SKM-1 treated with dmso at 0.1 percent for 144 hours (cell line): Measurements from ENCODE around the gene TMEM164.
A peak's percentile ranks its signal among the peaks of the same experiment; 100 is the strongest.
"Not testable (repeated sequence)": the region's sequence is repeated elsewhere in the genome, so short reads cannot be mapped to it uniquely, and the experiment has no call there.

Experiments used
- DNase-seq: peaks from one replicate; lab custom pipeline; 2025; ENCODE audit not compliant: unreplicated experiment; lab: John Stamatoyannopoulos, UW

Gene TMEM164

DNA sequence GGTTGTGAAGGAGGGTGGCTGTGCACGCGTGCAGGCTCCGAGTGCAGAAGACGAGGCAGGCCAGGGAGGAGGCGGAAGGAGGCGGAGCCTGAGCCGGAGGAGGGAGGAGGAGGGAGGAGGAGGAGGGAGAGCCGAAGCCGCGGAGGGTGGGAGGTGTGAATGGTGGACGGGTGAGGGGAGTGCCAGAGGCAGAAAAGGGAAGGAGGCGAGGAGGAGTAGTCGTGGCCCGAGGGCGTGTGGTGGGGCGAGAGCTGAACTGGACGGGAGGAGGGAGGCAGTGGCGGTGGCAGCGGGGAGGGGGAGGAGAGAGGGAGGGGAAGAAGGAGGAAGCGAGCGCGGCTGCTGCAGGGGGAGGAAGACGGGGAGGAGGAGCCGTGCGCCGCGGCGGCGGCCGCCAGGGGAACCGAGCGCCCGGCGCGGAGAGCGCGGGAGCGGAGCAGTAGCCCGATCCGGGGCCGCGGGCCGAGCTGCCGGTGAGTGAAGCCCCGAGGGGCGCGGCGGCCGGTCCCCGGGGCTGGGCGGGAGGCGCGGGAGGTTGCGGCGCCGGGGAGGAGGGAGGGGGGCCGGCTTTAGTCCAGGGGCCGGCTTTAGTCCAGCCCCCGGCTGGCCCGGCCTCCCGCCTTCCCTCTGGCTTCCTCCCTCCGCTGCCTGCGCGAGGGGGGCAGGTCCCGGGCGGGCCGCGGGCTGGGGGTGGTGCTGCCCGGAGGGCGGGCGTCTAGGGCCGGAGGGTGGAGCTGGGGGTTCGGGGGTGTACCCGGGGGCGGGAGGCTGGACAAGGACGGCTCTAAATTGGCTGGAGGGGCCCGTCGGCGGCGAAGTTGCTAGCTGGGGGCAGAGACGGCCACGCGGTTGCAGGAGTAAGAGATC is at the start of gene TMEM164:
TMEM164 (plus strand) TSS at position 815 of the 867 bp plus-strand sequence. CDS start 661 bp downstream, outside the sequence.
- DNase-seq = peak; percentile 90

DNA sequence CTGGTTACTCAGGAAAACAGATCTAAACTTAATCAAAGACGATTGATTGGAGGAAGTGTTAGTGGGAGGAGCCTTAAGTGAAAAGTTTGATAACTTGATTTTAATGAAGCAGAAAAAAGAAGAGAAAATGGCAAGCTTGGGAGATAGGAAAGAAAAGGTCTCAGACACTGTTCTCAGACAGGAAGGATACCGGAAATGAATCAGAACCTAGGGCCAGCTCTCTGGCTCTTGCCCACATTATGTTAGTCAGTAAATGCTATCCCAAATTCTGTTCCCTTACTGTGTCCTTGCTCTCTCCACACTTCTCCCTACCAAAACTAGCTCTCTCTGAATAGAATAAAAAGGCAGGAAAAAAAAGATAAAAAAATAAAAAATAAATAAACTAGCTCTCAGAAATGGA is 48.6 kb upstream of the TMEM164 start:
- no peak for DNase-seq

DNA sequence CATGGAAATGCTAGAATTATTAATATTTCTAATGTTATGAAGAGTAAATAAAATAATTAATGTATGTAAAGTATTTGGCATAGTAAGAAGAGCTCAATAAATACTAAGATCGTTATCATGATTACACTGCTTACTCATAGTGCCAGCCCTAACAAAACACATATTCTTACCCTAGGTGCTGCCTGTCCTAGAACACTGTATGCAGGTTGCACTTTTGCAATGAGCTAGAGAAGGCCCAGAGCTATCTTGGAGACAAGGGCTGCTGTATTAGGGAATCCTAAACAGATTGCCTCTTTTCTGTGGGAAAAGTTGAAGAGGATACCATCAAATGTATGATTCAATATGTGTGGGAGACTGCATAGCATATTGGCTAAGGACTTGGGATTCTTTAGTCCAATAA is 48.0 kb upstream of the TMEM164 start:
- no peak for DNase-seq

DNA sequence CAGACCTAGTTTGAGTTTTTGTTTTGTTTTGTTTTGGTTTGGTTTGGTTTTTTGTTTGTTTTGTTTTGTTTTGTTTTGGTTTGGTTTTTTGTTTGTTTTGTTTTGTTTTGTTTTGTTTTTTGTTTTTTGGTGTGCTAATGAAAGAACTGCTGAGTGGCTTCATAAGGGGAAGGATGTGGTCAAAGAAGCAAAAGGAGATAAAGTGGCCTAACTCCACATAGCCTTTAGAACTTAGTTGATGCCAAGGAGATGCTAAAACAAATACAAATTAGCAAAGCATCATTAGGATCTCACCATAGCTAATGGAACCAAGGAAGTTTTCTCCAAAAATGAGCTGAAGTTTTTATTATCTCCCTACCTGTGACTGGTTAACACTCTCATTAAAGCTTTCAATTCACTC is 44.6 kb upstream of the TMEM164 start:
- DNase-seq = no peak

DNA sequence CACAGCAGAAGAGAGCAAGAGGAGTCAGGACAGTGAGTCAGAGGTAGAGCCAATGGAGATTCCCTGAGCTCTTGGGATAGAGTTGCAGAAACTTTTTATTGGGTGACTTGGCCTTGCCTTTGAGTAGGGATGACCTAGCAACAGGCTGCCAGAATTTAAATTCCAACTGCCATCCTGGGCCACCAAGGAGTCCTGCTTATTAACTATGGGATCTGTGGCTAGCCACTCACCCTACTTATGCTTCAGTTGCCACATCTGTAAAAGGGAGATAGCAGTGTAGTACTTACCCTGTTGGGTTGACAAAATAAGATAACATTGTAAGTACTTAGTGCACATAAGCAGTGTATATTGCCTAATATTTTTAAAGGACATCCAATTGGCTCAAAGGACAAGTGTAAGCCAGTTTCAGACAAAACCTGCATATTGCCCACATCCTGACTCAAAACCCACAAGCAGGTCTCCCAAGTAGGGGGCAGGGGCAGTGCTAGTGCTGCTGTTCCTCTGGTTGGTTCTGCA is 43.5 kb upstream of the TMEM164 start:
- DNase-seq = peak; percentile 4

DNA sequence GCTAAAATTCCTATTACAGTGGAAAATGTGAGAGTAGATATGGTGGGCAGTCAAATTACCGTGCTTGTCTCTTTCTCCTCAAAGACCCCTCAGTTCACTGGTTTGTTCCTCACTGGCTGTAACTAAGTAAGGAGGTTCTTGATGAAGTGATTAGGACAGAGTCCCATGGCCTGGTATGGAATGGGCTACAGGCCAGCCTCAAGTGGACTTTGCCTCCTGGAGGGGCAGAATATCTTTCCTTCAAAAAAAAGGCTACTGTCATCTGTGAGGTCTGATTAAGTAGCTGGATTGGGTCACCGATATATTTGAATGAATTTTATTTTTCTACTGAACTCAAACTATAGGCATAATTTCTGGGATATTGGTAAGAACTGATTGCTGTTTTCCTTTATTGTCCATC is 38.5 kb upstream of the TMEM164 start:
- DNase-seq = no peak

DNA sequence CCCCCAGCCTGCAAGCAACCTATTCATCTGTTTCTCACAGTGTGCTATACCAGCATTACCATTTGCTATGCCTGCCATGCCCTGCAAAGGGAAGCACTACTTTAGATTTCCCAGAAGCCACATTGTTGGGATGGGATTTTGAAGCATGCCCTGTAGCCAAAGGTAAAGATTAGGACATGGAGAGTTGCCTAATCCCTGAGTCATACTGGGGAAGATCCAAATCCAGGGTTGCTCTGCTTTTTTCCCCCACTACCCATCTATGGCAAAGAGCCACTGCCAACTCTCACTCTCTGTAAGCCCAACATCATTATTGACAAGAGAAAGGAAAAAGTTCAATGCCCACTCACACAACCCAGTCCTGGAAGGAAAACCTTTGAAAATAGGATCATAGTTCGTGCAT is 36.7 kb upstream of the TMEM164 start:
- no peak for DNase-seq

DNA sequence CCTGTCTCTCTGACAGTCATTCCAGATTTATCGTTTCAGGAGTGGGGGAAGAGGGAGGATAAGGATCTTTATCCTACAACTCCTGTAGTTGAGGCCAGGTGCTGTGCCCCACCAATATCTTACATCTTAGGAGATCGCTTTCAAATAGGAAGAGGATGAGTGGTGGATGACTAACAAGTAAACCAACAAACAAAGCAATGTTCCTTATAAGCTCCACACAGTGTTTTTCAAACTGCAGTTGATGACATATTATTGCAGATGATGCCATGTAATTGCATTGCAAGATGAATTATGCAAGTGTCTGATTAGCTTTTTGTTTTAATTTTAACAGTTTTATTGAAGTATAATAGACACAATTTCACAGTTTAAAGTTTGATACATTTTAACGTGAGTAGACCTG is 35.8 kb upstream of the TMEM164 start:
- no peak for DNase-seq

DNA sequence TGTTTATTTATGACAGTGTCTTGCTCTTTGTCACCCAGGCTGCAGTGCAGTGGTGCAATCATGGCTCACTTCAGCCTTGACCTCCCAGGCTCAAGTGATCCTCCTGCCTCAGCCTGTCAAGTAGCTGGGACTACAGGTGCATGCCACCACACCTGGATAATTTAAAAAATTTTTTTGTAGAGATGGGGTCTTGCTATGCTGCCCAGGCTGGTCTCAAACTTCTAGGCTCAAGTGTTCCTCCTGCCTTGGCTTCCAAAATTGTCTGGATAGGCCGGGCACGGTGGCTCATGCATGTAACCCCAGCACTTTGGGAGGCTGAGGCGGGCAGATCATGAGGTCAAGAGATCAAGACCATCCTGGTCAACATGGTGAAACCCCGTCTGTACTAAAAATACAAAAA is 32.1 kb upstream of the TMEM164 start:
- DNase-seq = not testable (repeated sequence)

DNA sequence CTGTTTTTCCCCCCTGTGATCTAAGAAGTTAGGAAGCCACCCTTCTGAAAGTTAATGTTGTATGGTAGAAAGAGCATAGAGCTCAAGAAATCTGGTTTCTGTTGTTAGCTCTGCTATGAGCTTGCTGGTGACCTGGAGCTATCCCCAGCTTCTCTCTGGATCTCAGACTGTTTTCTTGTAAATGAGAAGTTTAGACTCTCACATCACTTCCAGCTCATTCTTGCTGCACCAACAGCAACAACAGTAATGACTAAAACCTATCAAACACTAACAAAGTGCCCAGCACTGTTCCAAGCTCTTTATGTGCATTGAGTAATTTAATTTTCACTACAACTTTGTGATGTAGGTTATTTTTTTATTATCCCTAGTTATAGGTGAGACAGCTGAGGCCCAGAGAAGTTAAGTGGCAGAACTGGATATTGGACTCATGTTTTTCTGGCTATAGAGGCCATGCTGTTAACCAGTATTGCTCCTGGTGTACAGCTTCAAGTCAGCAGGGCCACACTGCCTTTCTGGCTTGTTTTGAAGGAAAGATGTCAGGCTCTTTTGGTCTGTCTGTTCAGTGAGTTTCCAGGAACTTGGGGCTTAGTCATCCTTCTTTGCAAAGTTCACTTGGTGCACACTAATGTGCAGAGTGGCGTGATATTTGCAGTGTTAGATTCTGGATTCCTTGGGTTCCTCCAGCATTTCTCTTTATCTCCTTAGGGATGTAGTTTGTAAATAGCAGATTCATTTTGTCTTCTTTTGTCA is 27.8 kb upstream of the TMEM164 start:
- DNase-seq = no peak

DNA sequence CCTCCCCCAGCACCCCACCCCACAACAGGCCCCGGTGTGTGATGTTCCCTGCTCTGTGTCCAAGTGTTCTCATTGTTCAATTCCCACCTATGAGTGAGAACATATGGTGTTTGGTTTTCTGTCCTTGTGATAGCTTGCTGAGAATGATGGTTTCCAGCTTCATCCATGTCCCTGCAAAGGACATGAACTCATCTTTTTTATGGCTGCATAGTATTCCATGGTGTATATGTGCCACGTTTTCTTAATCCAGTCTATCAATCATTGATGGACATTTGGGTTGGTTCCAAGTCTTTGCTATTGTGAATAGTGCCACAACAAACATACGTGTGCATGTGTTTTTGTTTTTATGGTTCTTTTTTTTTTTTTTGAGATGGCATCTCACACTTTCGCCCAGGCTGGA is 17.7 kb upstream of the TMEM164 start:
- DNase-seq = not testable (repeated sequence)

DNA sequence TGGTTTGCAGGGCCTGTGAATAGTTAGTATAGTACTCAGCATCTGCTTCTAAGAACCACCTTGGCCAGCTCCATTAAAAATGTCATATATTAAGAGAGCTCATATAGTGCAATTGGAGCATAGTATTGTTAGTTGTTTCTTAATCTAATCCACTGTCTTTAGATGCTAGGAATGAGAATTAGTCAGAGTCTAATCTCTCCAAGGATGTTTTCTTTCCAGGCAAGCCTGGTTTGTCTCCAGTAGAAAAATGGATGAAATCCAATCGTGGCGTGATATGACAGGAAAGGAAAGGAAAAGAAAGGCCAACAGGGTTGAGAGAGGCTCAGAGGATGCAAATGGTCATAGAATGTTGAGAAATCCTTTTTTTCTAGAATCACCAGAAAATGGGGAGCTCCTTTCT is 15.0 kb upstream of the TMEM164 start:
- DNase-seq = no peak

DNA sequence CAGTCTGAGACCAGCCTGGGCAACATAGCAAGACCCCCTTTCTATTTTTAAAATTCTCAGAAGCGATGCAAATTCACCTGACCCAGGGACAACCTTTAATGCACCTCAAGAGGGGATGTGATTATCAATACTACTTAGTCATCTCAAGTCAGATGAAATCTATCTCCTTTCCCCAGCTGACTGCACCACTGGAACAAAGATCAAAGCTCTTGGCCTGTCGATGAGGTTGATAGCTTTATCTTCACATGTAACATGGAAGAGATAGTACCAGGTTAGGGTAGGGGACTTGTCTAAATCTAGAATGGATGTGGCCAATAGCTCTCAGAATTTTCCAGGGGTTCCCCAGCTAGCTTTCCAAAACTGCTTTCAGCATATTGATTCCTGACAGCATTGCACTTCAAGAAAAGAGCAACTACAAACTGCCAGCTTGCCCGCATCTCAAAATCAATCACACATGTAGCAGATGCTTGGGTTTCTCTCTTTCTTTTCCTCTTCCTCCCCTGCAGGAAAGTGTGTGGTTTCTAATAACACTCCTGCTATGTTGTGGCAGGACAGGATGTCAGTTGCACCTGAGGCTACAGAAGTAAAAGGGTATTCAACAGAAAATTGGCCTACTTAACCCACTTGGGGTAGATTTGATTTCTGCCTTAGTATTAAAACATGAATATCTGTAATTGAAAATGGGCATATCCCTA is 12.2 kb upstream of the TMEM164 start:
- no peak for DNase-seq

DNA sequence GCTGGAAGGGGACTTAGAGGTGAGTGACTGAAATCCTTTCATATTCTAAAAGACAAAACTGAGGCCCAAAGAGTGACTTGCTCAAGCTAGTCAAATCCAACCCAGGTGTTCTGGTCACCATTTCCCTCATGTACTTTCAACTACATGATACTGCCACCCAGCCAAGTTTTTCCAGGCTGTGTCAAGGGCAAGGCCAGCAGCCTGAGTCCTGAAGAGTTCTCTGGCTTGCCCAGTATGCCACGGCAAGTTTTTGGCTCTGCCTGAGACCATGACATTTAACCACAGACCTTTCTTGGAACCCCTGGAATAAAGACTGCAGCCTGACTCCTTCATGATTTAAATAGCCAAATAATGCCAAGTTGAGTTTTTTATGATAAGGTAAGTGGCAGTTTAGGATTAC is 10.7 kb upstream of the TMEM164 start:
- no peak for DNase-seq

DNA sequence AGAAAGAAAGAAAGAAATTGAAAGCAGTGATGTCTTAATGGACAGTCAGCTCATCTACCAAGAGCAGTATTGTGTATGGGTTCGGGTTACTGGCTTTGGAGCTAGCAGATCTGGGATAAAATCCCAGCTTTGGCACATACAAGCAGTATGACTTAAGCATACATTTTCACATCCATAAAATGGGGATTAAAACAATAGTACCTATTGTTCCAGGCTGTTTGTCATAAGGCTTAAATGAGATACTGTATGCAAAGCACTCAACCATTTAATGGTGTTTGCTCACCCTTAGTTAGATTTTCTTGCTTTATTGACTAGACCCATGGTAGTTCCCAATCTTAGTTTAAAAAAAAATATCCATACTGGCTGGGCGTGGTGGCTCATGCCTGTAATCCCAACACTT is 7.8 kb upstream of the TMEM164 start:
- no peak for DNase-seq

DNA sequence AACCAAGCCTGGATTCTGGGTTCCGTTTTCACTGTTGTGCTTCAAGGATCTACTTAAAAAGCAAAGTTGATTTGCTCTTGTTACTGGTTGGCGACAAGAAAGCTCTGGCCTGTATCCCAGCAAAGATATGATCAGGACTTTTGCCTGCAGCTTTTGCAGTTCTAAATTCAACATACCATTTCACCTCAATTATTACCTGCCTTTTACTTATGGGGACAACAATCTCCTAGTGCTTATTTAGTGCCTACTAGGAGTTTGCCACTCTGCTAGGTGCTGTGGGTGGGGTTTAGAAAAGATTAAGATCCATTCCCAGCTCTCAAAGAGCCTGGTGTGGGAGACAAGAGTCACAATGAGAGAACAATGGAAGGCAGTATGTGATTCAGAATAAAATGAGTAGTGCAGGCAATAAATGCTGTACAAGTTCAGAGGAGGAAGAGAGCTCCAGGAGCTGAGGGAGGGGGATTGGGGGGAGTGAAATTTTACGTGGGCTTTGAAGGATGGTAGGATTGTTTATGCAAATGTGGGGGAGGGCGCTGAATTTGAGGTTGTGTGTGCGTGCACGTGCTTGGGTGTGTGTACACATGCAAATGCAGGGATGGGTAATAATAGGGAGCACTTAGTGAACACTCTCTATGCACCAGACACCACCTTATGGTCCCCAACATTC is 5.0 kb upstream of the TMEM164 start:
- no peak for DNase-seq

DNA sequence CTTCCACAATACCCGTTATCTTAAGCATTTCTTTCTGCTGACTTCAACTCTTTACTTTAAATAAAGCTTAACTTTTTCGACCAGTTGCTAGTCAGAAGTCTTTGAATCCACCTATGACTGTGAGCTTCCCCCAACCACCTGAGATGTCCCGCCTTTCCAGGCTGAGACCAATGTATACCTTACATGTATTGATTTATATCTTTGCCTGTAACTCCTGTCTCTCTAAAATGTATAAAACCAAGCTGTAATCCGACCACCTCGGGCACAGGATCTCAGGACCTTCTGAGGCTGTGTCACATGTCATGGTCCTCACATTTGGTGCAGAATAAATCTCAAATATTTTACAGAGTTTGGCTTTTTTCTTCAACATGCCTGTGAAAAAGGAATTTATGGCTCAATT is 2.9 kb upstream of the TMEM164 start:
- no peak for DNase-seq

DNA sequence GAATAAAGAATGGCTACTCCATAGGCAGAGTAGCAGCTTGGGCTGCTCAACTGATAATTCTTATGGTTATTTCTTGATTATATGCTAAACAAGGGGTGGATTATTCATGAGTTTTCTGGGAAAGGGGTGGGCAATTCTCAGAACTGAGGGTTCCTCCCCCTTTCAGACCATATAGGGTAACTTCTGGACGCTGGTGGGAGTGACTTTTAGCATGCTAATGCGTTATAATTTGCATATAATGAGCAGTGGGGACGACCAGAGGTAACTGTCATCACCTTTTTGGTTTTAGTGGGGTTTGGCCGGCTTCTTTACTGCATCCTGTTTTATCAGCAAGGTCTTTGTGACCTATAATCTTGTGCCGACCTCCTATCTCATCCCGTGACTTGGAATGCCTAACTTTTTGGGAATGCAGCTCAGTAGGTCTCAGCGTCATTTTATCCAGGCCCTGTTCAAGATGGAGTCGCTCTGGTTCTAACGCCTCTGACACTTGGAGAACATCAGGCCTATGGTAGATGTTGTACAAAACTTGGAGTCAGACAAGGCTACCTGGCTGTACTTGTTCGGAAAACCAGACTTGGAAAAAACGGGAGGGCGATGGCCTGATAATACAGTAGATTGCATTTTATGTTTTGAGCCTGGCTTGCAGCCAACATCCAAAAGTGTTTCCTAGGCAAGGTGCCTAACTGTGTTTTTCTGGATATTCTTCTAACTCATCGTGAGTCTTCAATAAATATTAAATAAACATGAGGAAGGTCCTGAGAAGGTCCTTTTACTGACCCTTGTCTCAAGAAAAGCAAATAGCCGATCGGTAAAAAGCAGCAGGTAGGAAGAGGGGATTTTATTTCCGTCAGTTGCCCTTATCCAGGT is 1.8 kb upstream of the TMEM164 start:
- DNase-seq = no peak

DNA sequence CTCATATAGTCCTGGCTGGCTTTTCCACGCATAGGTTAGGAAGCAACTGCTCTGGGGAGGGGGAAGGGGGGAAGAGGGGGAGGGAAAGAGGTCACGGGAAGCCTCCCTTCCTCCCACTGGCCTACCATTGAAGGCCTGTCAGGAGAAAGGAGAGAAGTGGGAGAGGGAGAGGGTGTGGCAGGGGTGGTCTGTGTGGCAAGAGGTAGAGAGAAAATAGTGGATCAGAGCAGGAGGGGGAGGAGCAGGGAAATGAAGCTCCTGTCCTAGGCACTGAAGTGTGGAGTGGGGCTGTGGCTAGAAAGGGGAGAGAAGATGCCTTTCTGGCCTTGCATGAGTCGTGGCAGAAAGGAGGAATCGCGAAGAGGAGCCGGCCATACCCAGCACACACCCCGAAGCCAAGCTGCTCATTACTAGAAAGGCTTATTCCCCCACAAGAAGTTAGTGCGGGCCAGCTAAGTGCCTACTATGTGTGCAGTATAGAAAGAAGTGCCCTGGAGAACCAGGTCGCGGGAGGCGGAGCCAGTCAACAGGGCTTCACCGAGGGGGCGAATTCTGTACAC is 1.1 kb upstream of the TMEM164 start:
- no peak for DNase-seq
